ENCODE results near the gene PTPRD. TPM values are rescaled to one million over a fixed set of nuclear protein-coding genes. Genes with fewer than 3 reads are reported as not detected.

PTPRD gene
- total RNA-seq, 1 experiment from 2014 or later: 32.5 TPM

GRCh38 chr9:8412327-8412726 is 2200.5 kb downstream of the PTPRD start:
- H3K27me3 ChIP-seq (ENCODE audit: insufficient read depth, low read length): no peaks in the 10 kb centered on the region
- H3K27ac Mint-ChIP-seq: no peak overlapping the region
- no peaks in the 10 kb centered on the region for H3K9me3 Mint-ChIP-seq
- H4K8ac ChIP-seq (replicated peaks; ENCODE audit: insufficient read length, low read depth, low read length): no peak overlapping the region
- no peak overlapping the region for H4K91ac ChIP-seq (ENCODE audit: insufficient read length, low read depth, low read length)
- no peak overlapping the region for H3K23ac ChIP-seq (ENCODE audit: insufficient read length, low read depth, low read length)
- H3K9me3 ChIP-seq (ENCODE audit: control insufficient read depth, low read depth, low read length): no peaks in the 10 kb centered on the region
- no peak overlapping the region for H3K4ac ChIP-seq (ENCODE audit: low read depth, low read length)
- no CpG with 5 or more reads among the region's 3 CpGs for WGBS (ENCODE audit: extremely low coverage, insufficient read length, low lambda C conversion rate)
- H3K4me2 ChIP-seq (ENCODE audit: insufficient read depth, insufficient read length, low read length): no peak overlapping the region
- H4K5ac ChIP-seq (ENCODE audit: insufficient read length, low read depth, low read length): no peak overlapping the region
- H2BK12ac ChIP-seq (ENCODE audit: insufficient read length, low read depth, low read length): no peak overlapping the region
- H3T11ph ChIP-seq (ENCODE audit: low read length): no peak overlapping the region
- H2BK5ac ChIP-seq (ENCODE audit: insufficient read length, low read length): no peak overlapping the region
- H2AFZ ChIP-seq (ENCODE audit: low read length): no peak overlapping the region
- H3K18ac ChIP-seq (ENCODE audit: insufficient read length, low read depth, low read length): no peak overlapping the region
- H3K79me1 ChIP-seq (ENCODE audit: insufficient read depth, low read depth, low read length, poor library complexity, severe bottlenecking): no peaks in the 10 kb centered on the region
- H2AK5ac ChIP-seq (ENCODE audit: insufficient read length, low read length): no peak overlapping the region
- no peak overlapping the region for H3K56ac ChIP-seq (ENCODE audit: insufficient read length, low read depth, low read length)
- TF ChIP-seq CTCF (conservative IDR thresholded peaks at IDR 0.05): no peak
- no peaks in the 10 kb centered on the region for H3K79me2 ChIP-seq (ENCODE audit: insufficient read depth, low read length)
- H3K27me3 Mint-ChIP-seq (ENCODE audit: low read depth): no peaks in the 10 kb centered on the region
- no peak overlapping the region for H3K27ac ChIP-seq (ENCODE audit: insufficient read length, low read depth, low read length)
- H3K36me3 Mint-ChIP-seq (ENCODE audit: insufficient read depth in 1 of 3, low read depth in 3 of 3): no peaks in the 10 kb centered on the region; a peak in 1 of 7 replicates
- no peaks in the 10 kb centered on the region; the same call in 1 of the 2 replicates for H3K4me1 ChIP-seq (ENCODE audit: insufficient read depth, low read length)
- no peaks in the 10 kb centered on the region for H3K23me2 ChIP-seq (ENCODE audit: insufficient read length, low read depth, low read length, poor library complexity, severe bottlenecking)
- no peak overlapping the region for H2BK20ac ChIP-seq (ENCODE audit: low read depth, low read length, poor library complexity, severe bottlenecking)
- H3K4me3 Mint-ChIP-seq: no peak overlapping the region
- no peaks in the 10 kb centered on the region for H4K20me1 ChIP-seq (ENCODE audit: control insufficient read depth, insufficient read depth, insufficient read length)
- no peak overlapping the region for H2BK15ac ChIP-seq (ENCODE audit: low read depth, low read length)
- no peak overlapping the region for H2BK120ac ChIP-seq (ENCODE audit: low read depth, low read length, poor library complexity, severe bottlenecking)
- DNase-seq: no peak
- H3K4me1 Mint-ChIP-seq: peaks cover 32 to 40% of the 10 kb centered on the region in 2 experiments
- no peak overlapping the region for H3K14ac ChIP-seq (ENCODE audit: insufficient read depth, low read length)
- H3K9ac ChIP-seq (ENCODE audit: extremely low read depth, insufficient read length, low read length): no peak overlapping the region

Data from H9 (cell line).